GM06990 (cell line): Measurements from ENCODE around the gene SMC3.
"Not testable (repeated sequence)": the region's sequence is repeated elsewhere in the genome, so short reads cannot be mapped to it uniquely, and the experiment has no call there.

Source experiments
- DNase-seq: peaks from one replicate; pipeline ENCODE4 v3.0.0-alpha.2; 2011; ENCODE audit not compliant: insufficient read length; ENCODE audit errors: extremely low read depth
- H3K27me3 ChIP-seq: replicated peaks from 2 replicates; pipeline ENCODE4 v1.6.0; 2011; ENCODE audit warnings: low read length; ENCODE audit not compliant: control insufficient read depth, insufficient read depth
- H3K36me3 ChIP-seq: 2 replicates; pipeline ENCODE4 v1.5.1; 2011; ENCODE audit warnings: low read length; ENCODE audit not compliant: control insufficient read depth, insufficient read depth
- H3K4me3 ChIP-seq: replicated peaks from 2 replicates; pipeline ENCODE4 v1.5.1; 2011; ENCODE audit warnings: low read depth, mild to moderate bottlenecking, control low read depth, low read length
- CTCF ChIP-seq: IDR thresholded peaks from 2 replicates; pipeline ENCODE4 v1.5.1; 2011; ENCODE audit warnings: low read length, control low read depth, mild to moderate bottlenecking, inconsistent platforms; ENCODE audit not compliant: insufficient read depth, poor library complexity, severe bottlenecking

The SMC3 gene

GRCh38 chr10:110638319-110638718 is 70.8 kb downstream of the SMC3 start:
- Histone ChIP-seq H3K36me3 (no peaks in the 10 kb centered on the region), H3K27me3 (no peaks in the 10 kb centered on the region; the same call in none of the 2 replicates), H3K4me3 (no peak overlapping the region)
- DNase-seq: no peak
- no peak for TF ChIP-seq CTCF

DNA sequence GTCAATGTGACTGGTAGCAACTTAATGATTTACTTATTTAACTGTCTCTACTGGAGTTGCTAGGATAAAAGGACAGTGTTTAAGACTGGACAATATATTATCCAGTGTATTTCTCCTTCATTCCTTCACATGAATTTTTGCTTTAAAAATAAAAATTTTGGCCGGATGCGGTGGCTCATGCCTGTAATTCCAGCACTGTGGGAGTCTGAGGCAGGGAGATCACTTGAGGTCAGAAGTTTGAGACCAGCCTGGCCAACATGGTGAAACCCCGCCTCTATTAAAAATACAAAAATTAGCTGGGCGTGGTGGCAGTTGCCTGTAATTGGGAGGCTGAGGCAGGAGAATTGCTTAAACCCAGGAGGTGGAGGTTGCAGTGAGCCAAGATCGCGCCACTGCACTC is 71.6 kb downstream of the SMC3 start:
- H3K27me3 ChIP-seq, DNase-seq, H3K36me3 ChIP-seq, H3K4me3 ChIP-seq: not testable (repeated sequence)

GRCh38 chr10:110639858-110640257 is 72.4 kb downstream of the SMC3 start:
- H3K27me3 ChIP-seq, H3K4me3 ChIP-seq, H3K36me3 ChIP-seq, DNase-seq: not testable (repeated sequence)

DNA sequence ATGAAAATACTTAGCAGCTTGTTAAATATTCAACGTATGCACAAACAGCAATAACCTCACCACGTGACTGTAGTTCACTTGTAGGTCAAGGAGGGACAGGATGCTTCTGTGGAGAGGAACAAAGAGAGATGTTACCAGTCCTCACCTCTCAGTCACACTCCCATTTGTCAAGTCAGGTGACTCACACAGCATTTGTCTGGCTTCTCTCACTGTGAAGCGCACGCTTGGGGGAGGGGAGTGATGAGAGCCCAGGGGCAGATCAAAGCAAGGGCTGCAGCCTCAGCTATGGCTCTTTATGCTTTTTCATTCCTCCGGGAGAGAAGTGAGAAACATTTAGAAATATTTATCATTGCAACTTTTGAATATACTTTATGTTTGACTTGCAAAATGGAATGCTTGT is 73.8 kb downstream of the SMC3 start:
- H3K36me3 ChIP-seq: no peaks in the 10 kb centered on the region
- no peak overlapping the region for H3K4me3 ChIP-seq
- TF ChIP-seq CTCF: no peak
- DNase-seq: no peak
- no peaks in the 10 kb centered on the region; the same call in none of the 2 replicates for H3K27me3 ChIP-seq

- TF ChIP-seq CTCF: no peak
- no peaks in the 10 kb centered on the region; the same call in none of the 2 replicates for H3K27me3 ChIP-seq
- no peak for DNase-seq
- H3K36me3 ChIP-seq: no peaks in the 10 kb centered on the region
- no peak overlapping the region for H3K4me3 ChIP-seq
These were observed 74.9 kb downstream of the SMC3 start for GRCh38 chr10:110642204-110643034.

- H3K27me3 ChIP-seq: no peaks in the 10 kb centered on the region; the same call in none of the 2 replicates
- H3K36me3 ChIP-seq: no peaks in the 10 kb centered on the region
- no peak for DNase-seq
- TF ChIP-seq CTCF: no peak
- peak overlapping the region; percentile 62 for H3K4me3 ChIP-seq
These were observed 75.6 kb downstream of the SMC3 start for GRCh38 chr10:110643035-110643652.
